Activated CD4-positive, alpha-beta T cell treated with anti-CD3 and anti-CD28 coated beads, Interleukin-2, amount 10 ng/mL, durations not matched to agents 24 days and 14 days (primary cell): ENCODE results near the gene SORCS2. TPM values are rescaled to one million over a fixed set of nuclear protein-coding genes. Genes with fewer than 3 reads are reported as not detected.

Source experiments
- DNase-seq: peaks from one replicate; pipeline ENCODE4 v3.0.0; 2022
- H3K27ac Mint-ChIP-seq: one replicate; pipeline ENCODE4 v1.8.0; 2022; ENCODE audit warnings: mild to moderate bottlenecking, mixed read lengths
- H3K27me3 Mint-ChIP-seq: one replicate; pipeline ENCODE4 v1.8.0; 2022; ENCODE audit warnings: mixed read lengths
- H3K36me3 Mint-ChIP-seq: one replicate; pipeline ENCODE4 v1.8.0; 2022; ENCODE audit warnings: low read depth, mild to moderate bottlenecking, mixed read lengths
- H3K4me1 Mint-ChIP-seq: one replicate; pipeline ENCODE4 v1.8.0; 2021; ENCODE audit warnings: mixed read lengths
- H3K4me3 Mint-ChIP-seq: one replicate; pipeline ENCODE4 v1.8.0; 2022; ENCODE audit warnings: mild to moderate bottlenecking, moderate library complexity, mixed read lengths
- H3K9me3 Mint-ChIP-seq: one replicate; pipeline ENCODE4 v1.8.0; 2021; ENCODE audit warnings: mixed read lengths
- intact Hi-C: fragments of 100-400 bp; cut with micrococcal nuclease; formaldehyde crosslinking; loops from one replicate; pipeline ENCODE4 v1.15.1; 2023
- total RNA-seq: library from RNA; stranded (reverse); gene quantifications from 2 replicates; pipeline ENCODE4 v1.2.3, GENCODE V29; 2022

Gene SORCS2
- total RNA-seq, 1 donor from 2014 or later: not detected

DNA sequence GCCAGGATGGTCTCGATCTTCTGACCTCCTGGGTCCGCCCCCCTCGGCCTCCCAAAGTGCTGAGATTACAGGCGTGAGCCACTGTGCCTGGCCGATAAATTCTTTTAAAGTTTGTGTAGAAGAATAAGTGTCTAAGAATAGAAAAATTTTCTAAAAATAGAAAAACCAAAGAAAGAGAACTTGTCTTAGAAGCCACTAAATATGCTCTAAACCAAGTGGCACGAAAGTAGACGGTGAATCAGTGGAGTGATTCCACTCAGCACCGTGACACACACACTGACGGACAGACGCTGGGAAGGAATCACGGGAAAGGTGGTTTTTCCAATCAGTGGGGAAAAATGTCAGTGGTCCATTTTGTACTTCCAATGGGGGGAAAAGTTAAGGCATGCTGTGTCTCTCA, 315.0 kb downstream of the SORCS2 start:
- Mint-ChIP-seq H3K9me3 (no peaks in the 10 kb centered on the region), H3K36me3 (no peaks in the 10 kb centered on the region), H3K4me1 (peaks cover 2% of the 10 kb centered on the region), H3K27me3 (peaks cover 14% of the 10 kb centered on the region), H3K27ac (no peak overlapping the region), H3K4me3 (no peak overlapping the region)
- DNase-seq: no peak
- intact Hi-C loops: no loop called here

DNA sequence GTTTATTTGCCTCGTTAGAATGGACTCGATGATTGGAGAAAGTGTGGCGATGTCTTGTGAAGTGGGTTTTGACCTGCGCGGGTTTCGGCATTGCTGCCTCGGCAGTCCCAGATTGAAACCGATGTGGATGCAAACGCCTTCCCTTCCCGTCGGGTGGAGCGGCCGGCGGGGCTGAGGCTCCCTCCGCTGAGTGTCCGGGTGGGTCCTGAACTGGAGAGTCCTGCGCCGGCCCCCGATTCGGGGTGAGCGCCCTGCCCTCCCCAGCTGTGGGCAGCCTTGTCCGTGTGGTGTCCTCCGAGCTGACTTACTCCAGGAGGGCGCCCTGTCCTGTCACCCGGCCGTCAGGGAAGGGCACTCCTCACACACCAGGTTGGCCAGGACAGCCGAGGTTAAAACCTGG, 317.7 kb downstream of the SORCS2 start:
- Mint-ChIP-seq H3K4me1 (peaks cover 2% of the 10 kb centered on the region), H3K4me3 (no peak overlapping the region), H3K36me3 (no peaks in the 10 kb centered on the region), H3K9me3 (no peaks in the 10 kb centered on the region), H3K27ac (no peak overlapping the region), H3K27me3 (peaks cover 14% of the 10 kb centered on the region)
- intact Hi-C loops: no loop called here
- DNase-seq: no peak

DNA sequence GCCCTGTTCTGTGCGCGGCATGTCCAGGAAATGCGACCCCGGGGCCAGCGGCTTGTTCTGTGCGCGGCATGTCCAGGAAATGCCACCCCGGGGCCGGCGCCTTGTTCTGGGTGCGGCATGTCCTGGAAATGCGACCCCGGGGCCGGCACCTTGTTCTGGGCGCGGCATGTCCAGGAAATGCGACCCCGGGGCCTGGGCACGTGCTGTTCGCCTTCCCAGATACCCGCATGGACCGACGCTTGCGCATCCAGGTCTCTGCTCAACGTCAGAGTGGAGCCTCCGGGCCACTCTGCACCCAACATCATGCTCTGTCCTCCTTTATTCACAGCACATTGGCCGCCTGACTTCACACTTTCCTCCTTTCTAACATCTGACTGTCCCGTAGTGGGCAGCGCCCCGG, 318.2 kb downstream of the SORCS2 start:
- no peaks in the 10 kb centered on the region for H3K9me3 Mint-ChIP-seq
- H3K4me3 Mint-ChIP-seq: no peak overlapping the region
- no peak for DNase-seq
- intact Hi-C loops: no loop called here
- H3K27ac Mint-ChIP-seq: no peak overlapping the region
- no peaks in the 10 kb centered on the region for H3K36me3 Mint-ChIP-seq
- peaks cover 2% of the 10 kb centered on the region for H3K4me1 Mint-ChIP-seq
- H3K27me3 Mint-ChIP-seq: peaks cover 14% of the 10 kb centered on the region

DNA sequence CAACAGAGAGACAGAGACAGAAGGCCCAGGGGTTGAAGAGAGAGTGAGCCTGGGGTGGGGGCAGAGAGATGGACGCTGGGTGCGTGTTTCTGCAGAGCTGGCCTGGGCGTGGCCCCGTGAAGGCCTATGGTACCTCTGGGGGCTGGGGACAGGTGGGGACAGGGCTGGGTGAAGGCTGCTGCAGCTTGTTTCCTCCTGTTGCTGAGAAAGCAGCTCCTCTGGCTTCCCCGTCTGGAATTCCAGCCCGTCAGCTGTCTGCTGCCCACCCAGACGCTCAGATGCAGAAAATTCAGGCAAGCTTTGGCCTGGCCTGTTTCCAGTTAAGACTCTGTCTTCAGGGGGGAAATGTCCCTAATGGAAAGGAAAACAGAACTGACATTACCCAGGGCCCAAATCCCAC, 319.2 kb downstream of the SORCS2 start:
- intact Hi-C loops: no loop called here
- H3K9me3 Mint-ChIP-seq: no peaks in the 10 kb centered on the region
- peaks cover 16% of the 10 kb centered on the region for H3K27me3 Mint-ChIP-seq
- no peaks in the 10 kb centered on the region for H3K36me3 Mint-ChIP-seq
- DNase-seq: no peak
- no peak overlapping the region for H3K27ac Mint-ChIP-seq
- H3K4me1 Mint-ChIP-seq: peaks cover 2% of the 10 kb centered on the region
- no peak overlapping the region for H3K4me3 Mint-ChIP-seq

DNA sequence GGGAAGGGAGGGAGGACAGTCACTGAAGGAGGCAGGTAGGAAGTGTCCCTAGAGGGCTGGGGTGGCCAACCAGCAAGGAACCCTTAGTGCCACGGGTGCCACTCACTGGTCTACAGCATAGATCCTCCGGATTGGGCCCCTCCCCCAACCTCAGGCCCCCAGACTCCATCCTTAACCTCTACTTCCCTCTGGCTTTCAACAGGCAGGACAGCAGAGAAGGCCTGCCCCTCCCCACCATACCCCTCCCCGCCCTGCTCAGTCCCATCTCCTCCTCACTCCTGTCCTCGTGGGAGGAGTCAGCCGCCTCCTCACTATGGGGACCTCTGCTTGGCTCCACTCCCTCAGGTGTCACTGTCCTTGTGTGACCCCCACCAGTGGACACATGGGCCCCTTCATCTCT, 320.1 kb downstream of the SORCS2 start:
- no peaks in the 10 kb centered on the region for H3K9me3 Mint-ChIP-seq
- peaks cover 2% of the 10 kb centered on the region for H3K4me1 Mint-ChIP-seq
- H3K36me3 Mint-ChIP-seq: no peaks in the 10 kb centered on the region
- no peak overlapping the region for H3K27ac Mint-ChIP-seq
- DNase-seq: no peak
- peaks cover 17% of the 10 kb centered on the region for H3K27me3 Mint-ChIP-seq
- no peak overlapping the region for H3K4me3 Mint-ChIP-seq
- intact Hi-C loops: no loop called here

DNA sequence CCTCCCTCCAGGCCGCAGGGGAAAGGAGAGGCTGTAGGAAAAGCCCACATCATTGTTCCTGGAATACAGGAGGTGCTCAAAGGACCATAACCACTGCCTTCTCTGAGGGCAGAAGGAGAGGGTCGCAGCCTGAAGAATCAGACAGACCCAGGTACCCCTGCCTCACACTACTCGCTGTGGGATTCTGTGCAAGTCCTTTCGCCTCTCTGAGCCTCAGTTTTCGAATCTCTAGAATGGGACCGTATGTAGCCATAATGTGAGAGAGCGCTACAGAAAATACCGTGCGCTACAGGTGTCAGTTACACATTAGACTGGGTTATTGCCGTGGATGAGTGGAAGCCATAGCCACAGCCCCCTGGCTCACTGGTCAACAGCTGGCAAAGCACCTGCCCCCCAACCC, 320.6 kb downstream of the SORCS2 start:
- Mint-ChIP-seq H3K9me3 (no peaks in the 10 kb centered on the region), H3K27me3 (peaks cover 13% of the 10 kb centered on the region), H3K4me1 (no peaks in the 10 kb centered on the region), H3K27ac (no peak overlapping the region), H3K4me3 (no peak overlapping the region), H3K36me3 (no peaks in the 10 kb centered on the region)
- DNase-seq: no peak
- intact Hi-C loops: no loop called here

DNA sequence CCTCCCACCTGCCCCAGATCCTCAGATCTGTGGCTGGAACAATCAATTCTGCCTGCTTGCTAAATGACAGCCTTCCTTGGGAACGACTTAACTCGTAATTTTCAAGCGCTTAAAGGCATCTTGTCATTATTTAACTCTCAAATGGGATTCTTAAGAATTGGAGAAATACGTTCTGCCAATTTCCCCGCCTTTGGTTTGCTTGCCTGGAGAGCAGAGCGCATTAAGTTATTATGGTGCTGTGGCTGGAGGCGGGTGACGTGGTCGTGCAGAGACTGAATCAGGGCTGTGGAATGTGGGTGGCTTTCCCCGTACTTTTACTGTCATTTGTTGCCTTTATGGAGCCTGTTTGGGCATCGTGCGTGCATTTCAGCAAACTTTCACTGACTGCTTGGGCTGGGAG, 321.3 kb downstream of the SORCS2 start:
- Mint-ChIP-seq H3K36me3 (no peaks in the 10 kb centered on the region), H3K4me3 (no peak overlapping the region), H3K9me3 (no peaks in the 10 kb centered on the region), H3K27me3 (peaks cover 13% of the 10 kb centered on the region), H3K4me1 (no peaks in the 10 kb centered on the region), H3K27ac (no peak overlapping the region)
- intact Hi-C loops: no loop called here
- no peak for DNase-seq

DNA sequence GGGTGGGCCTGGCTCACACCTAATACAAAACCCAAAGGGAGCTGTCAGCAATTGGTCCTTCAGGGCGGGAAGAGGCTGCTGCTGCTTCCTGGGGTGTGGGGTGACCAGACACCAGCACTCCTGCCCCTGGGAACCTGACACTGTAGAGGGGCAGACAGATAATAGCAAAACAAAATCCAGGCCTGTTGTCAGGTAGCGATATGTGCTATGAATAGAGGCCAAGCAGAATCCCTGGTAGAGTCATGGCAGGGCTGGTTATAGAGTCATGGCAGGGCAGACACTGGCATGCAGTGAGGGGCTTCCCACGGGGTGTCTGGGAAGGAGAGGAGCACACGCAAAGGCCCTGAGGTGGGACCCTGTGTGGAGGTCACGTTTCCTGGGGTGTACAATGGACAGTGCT, 321.9 kb downstream of the SORCS2 start:
- Mint-ChIP-seq H3K36me3 (no peaks in the 10 kb centered on the region), H3K27me3 (peaks cover 14% of the 10 kb centered on the region), H3K4me3 (no peak overlapping the region), H3K4me1 (no peaks in the 10 kb centered on the region), H3K9me3 (no peaks in the 10 kb centered on the region), H3K27ac (no peak overlapping the region)
- intact Hi-C loops: no loop called here
- DNase-seq: no peak

DNA sequence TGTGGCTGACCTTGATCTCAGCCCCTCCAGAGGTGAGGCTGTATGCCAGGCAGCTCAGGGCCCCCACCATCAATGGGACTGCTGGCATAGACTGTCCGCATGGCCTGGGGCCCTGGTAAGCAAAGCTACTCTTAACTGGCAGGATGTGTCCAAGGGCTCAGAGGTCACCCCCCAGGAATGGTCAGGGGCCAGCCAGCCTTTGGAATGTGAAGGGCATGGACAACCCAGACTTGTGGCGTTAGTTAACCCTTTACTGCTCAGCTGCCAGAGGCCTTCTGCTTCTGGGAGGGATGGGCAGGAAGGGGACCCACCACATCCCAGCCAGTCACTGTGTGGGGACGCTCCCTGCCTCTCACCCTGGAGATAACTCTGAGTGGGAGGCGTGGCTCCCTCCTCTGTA, 322.5 kb downstream of the SORCS2 start:
- Mint-ChIP-seq H3K27me3 (peaks cover 17% of the 10 kb centered on the region), H3K36me3 (no peaks in the 10 kb centered on the region), H3K27ac (no peak overlapping the region), H3K9me3 (no peaks in the 10 kb centered on the region), H3K4me3 (no peak overlapping the region), H3K4me1 (no peaks in the 10 kb centered on the region)
- intact Hi-C loops: no loop called here
- no peak for DNase-seq

DNA sequence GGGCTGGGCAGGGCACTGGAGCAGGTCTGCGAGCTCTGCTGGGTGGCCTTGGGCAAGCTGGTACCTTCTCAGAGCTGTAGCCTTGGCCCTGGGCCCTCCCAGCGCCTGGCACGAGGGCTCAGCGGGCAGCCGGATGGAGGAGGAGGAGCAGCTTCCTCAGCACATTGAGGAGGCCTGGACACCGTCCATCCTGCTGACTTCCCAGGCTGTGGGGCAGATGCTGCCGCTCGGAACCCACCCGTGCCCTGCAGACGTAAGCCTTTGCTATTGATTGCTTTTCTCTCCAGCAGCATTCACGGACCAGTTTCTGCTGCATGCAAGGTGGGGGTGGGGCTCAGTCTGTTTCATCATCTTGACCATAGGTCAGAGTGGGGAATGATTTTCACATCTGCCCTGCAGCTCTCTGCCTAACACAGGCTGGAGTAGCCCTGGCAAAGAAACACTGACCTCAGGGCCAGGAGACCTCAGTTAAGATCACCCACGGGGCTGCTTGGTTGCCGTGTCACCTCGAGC, 323.1 kb downstream of the SORCS2 start:
- intact Hi-C loops: no loop called here
- Mint-ChIP-seq H3K36me3 (no peaks in the 10 kb centered on the region), H3K4me3 (no peak overlapping the region), H3K9me3 (no peaks in the 10 kb centered on the region), H3K27ac (no peak overlapping the region), H3K4me1 (no peaks in the 10 kb centered on the region), H3K27me3 (peaks cover 17% of the 10 kb centered on the region)
- DNase-seq: no peak

DNA sequence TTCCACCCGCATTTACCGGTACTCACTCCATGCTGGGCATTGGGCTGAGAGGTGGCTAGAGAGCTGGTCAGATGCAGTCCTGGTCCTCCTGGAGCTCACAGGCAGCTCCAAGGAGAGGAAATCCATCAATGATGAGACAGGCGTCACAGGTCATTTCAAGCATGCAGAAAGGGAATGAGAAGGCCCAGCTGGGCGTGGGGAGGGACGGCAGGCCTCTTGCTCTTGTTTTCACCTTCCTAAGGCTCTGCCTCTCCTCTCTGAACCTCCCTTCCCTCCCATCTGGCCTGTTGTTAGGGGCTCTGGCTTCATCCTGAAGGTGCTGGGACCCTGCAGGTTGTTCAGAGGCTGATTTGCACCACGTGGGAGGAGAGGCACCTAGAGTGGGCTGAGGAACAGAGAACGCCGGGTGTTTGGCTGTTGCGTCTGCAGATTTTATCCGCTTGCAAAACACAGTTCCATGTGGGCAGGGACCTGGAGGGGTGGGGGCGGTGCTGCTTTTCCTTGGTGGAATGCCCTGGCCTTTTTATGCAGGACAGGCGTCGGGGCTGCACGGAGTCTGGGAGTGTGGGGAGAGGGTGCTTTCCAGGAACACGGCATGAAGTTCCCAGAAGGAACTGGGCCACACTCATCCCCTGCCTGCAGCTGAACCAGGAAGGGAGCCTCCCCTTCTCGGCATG, 323.9 kb downstream of the SORCS2 start:
- no peaks in the 10 kb centered on the region for H3K36me3 Mint-ChIP-seq
- H3K27me3 Mint-ChIP-seq: peaks cover 14% of the 10 kb centered on the region
- H3K27ac Mint-ChIP-seq: no peak overlapping the region
- intact Hi-C loops: no loop called here
- no peaks in the 10 kb centered on the region for H3K9me3 Mint-ChIP-seq
- no peaks in the 10 kb centered on the region for H3K4me1 Mint-ChIP-seq
- no peak overlapping the region for H3K4me3 Mint-ChIP-seq
- DNase-seq: no peak

DNA sequence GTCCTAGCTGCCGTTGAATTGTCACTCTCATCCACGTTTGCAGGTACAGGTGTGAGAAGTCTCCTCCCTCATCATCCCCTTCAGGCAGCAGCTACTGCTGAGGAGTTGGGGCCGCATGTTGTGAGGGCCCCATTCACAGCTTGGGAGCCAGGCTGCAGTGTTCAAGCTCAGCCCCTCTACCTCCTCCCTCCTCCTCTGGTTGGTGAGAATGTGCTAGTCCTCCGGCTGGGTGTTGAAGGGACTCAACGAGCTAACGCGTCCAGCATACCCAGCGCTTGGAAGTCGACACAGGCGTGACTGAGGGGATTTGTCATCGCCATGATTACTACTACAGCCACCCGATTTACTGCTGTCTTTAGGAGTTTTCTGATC, 324.4 kb downstream of the SORCS2 start:
- H3K27me3 Mint-ChIP-seq: peaks cover 16% of the 10 kb centered on the region

DNA sequence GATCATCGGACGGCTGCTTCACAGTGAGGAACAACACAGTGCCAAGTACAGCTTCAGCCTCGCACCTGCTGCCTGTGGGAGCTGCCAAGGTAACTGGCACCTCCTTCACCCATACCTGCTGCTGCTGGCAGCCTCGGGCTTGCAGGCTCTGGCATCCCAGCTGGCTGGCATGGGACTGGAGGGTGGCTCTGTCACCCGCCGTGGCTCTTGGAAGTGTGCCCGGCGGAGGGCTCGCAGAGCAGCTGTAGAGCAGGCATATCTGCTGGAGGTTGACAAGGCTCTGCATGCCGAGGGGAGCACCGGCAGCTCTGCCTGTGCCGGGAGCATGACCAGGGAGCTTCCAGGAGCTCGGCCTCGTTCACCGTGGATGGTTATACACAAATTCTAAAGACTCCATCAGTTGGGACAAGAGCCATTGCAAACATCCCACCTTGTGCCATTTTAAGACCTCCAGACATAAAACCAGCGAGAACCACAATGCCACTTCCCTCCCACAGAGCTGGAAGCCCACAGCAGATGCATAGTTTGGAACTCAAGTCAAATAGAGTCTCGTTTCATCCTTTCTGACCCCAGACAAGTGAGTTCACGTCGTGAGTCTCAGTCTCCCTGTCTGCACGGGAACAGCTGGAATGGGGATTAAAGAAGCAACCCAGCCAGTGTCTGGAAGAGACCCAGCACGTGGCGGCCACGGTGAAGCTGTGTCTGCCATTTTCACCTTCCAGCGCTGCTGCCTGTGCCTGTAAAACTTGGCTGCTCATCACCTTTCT, 326.7 kb downstream of the SORCS2 start:
- H3K27me3 Mint-ChIP-seq: peaks cover 20% of the 10 kb centered on the region
- no peak for DNase-seq
- intact Hi-C loops: no loop called here
- peaks cover under 1% of the 10 kb centered on the region for H3K4me1 Mint-ChIP-seq
- no peak overlapping the region for H3K4me3 Mint-ChIP-seq
- H3K27ac Mint-ChIP-seq: no peak overlapping the region
- no peaks in the 10 kb centered on the region for H3K9me3 Mint-ChIP-seq
- H3K36me3 Mint-ChIP-seq: no peaks in the 10 kb centered on the region

More for the DNA sequence above, 324.4 kb downstream of the SORCS2 start:
- no peaks in the 10 kb centered on the region for H3K4me1 Mint-ChIP-seq
- H3K36me3 Mint-ChIP-seq: no peaks in the 10 kb centered on the region
- H3K9me3 Mint-ChIP-seq: no peaks in the 10 kb centered on the region
- H3K4me3 Mint-ChIP-seq: no peak overlapping the region
- no peak overlapping the region for H3K27ac Mint-ChIP-seq
- DNase-seq: no peak
- intact Hi-C loops: no loop called here

DNA sequence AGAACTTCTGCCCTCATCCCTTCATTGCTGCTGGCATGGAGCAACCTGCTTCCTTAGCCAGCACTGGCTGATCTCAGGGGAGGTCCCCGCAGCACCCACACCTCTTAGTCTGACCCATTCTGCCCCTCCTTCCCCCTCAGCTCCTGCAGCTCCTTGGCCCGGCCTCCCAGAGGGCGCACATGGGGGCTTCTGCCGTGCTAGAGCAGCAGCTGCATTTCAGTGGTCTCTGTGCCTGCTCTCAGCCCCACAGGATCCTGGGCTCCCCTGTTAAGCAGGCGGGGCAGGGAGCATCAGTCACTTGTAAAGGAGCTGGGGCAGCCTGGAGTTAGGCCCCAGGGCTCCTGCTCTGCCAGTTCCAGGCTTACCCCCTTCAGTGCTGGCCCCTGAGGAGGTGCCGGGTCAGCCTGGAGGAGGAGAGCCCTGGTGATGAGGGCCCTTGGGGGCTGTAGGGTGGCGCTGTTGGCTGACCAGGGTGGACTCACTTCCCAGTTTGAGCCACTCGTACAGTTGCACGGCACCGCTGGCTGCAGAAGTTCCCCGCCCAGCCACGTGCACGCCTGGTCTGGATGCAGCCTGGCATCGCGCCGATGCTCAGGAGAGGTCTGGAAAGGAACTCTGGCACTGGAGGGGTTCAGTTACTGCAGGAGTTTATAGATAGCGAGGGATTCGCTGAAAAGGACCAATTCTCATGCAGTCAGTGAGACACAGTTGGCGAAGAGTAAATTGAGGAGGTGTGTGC, 327.5 kb downstream of the SORCS2 start:
- Mint-ChIP-seq H3K27me3 (peaks cover 21% of the 10 kb centered on the region), H3K36me3 (no peaks in the 10 kb centered on the region), H3K27ac (no peak overlapping the region), H3K9me3 (no peaks in the 10 kb centered on the region), H3K4me1 (peaks cover 8% of the 10 kb centered on the region), H3K4me3 (no peak overlapping the region)
- DNase-seq: no peak
- intact Hi-C loops: no loop called here
